HepG2 (cell line): ENCODE data around the gene DNPH1. TPM values are rescaled to one million over a fixed set of nuclear protein-coding genes. Genes with fewer than 3 reads are reported as not detected.
A peak's percentile ranks its signal among the peaks of the same experiment; 100 is the strongest.

Source experiments
- ARNT2 ChIP-seq: sonication (generic); formaldehyde crosslinking; IDR thresholded peaks from 2 replicates; pipeline ENCODE4 v1.8.0; 2022; ENCODE audit warnings: mild to moderate bottlenecking, low read depth, missing genetic modification reagents, moderate library complexity
- HMGXB4 ChIP-seq, 2 experiments: sonication (generic) in 1 of 2; formaldehyde crosslinking in 1 of 2; IDR thresholded peaks; 2 replicates each; pipeline versions ENCODE4 v1.4.0 to v1.6.1; 2018 to 2020; ENCODE audit warnings: missing genetic modification reagents in 2 of 2, borderline replicate concordance in 1 of 2, low read depth in 1 of 2, mild to moderate bottlenecking in 1 of 2, missing biosample characterization in 1 of 2
- MIER2 ChIP-seq: IDR thresholded peaks from 2 replicates; pipeline ENCODE4 v1.6.1; 2016; ENCODE audit warnings: missing biosample characterization, missing genetic modification reagents
- RAD21 ChIP-seq: fragments of 450-650 bp; formaldehyde crosslinking; IDR thresholded peaks from 2 replicates; pipeline ENCODE4 v1.5.0; 2020; ENCODE audit warnings: mild to moderate bottlenecking
- SMYD3 ChIP-seq: sonication (generic); formaldehyde crosslinking; IDR thresholded peaks from 2 replicates; pipeline ENCODE4 v1.8.1; 2023; ENCODE audit warnings: mild to moderate bottlenecking, missing genetic modification reagents
- TFDP2 ChIP-seq: sonication (generic); formaldehyde crosslinking; IDR thresholded peaks from 2 replicates; pipeline ENCODE4 v1.4.0; 2020; ENCODE audit warnings: missing genetic modification reagents
- ZFP37 ChIP-seq: sonication (generic); formaldehyde crosslinking; IDR thresholded peaks from 2 replicates; pipeline ENCODE4 v1.4.0; 2020; ENCODE audit warnings: missing genetic modification reagents, borderline replicate concordance
- ZFP91 ChIP-seq: sonication (generic); formaldehyde crosslinking; IDR thresholded peaks from 2 replicates; pipeline ENCODE4 v1.9.0; 2022; ENCODE audit warnings: missing genetic modification reagents, mild to moderate bottlenecking, borderline replicate concordance
- ZNF276 ChIP-seq: sonication (generic); formaldehyde crosslinking; IDR thresholded peaks from 2 replicates; pipeline ENCODE4 v1.4.0; 2020; ENCODE audit warnings: mild to moderate bottlenecking, low read depth, missing genetic modification reagents
- ZNF609 ChIP-seq: sonication (generic); formaldehyde crosslinking; IDR thresholded peaks from 2 replicates; pipeline ENCODE4 v1.4.0; 2020; ENCODE audit warnings: mild to moderate bottlenecking, missing genetic modification reagents, borderline replicate concordance
- ZNF639 ChIP-seq: conservative IDR thresholded peaks from 2 replicates; pipeline ENCODE4 v1.6.1; 2018; ENCODE audit warnings: missing genetic modification reagents
- ZNF674 ChIP-seq: sonication (generic); formaldehyde crosslinking; IDR thresholded peaks from 2 replicates; pipeline ENCODE4 v1.5.0; 2020; ENCODE audit warnings: low read depth, mild to moderate bottlenecking, missing genetic modification reagents
- ZNF883 ChIP-seq: sonication (generic); formaldehyde crosslinking; IDR thresholded peaks from 2 replicates; pipeline ENCODE4 v1.5.1; 2020; ENCODE audit warnings: mild to moderate bottlenecking, missing genetic modification reagents; ENCODE audit errors: not compliant biosample characterization
- polyA plus RNA-seq, 8 experiments: library from polyadenylated mRNA; depleted of rRNA in 3 of 8; stranded (reverse) in 7 of 8; unstranded in 1 of 8; fragments of >200 nt; fragmentation: Illumina TruSeq in 4 of 8; extraction: Trizol in 4 of 8; gene quantifications; 2 replicates each; pipeline versions ENCODE4 v1.2.1 to v1.2.3, GENCODE V29; 2011 to 2016; ENCODE audit warnings: low read depth in 4 of 8, missing spikeins in 1 of 8, mixed read lengths in 1 of 8; ENCODE audit not compliant: insufficient read depth in 1 of 8
- total RNA-seq, 5 experiments: library from RNA; depleted of rRNA; stranded (reverse); fragments of >200 nt; fragmentation: Illumina TruSeq; extraction: Trizol; gene quantifications; 2 replicates each; pipeline ENCODE4 v1.2.3, GENCODE V29; 2016; ENCODE audit warnings: low read depth in 1 of 5

The DNPH1 gene
- total and polyA plus RNA-seq, 2 of the 13 experiments (the other 11 are each of a cell fraction or from before 2014, with no cell fraction given): 56.5 to 75.1 TPM

- TF ChIP-seq ZNF276 (CRISPR knock-in tag): 0 out of 2 replicates have a peak, but pooled peaks have one; percentile 69
- TF ChIP-seq ZNF609: peak; percentile 67; the same call in 1 of the 2 replicates
- TF ChIP-seq TFDP2: peak; percentile 47; the same call in 1 of the 2 replicates
- peak; percentile 86; the same call in 1 of the 2 replicates for TF ChIP-seq ARNT2 (CRISPR knock-in tag)
- peak; percentile 47 for TF ChIP-seq ZNF883 (CRISPR knock-in tag)
- TF ChIP-seq ZNF639 (CRISPR knock-in tag): 0 out of 2 replicates have a peak, but pooled peaks have one; percentile 49
- TF ChIP-seq ZNF674 (CRISPR knock-in tag): 0 out of 2 replicates have a peak, but pooled peaks have one; percentile 15
- no peak for TF ChIP-seq ZFP37 (CRISPR knock-in tag)
- peak; percentile 100 for TF ChIP-seq RAD21
- peak; percentile 60; the same call in 1 of the 2 replicates for TF ChIP-seq MIER2 (CRISPR knock-in tag)
- TF ChIP-seq ZFP91 (CRISPR knock-in tag): peak; percentile 67
- TF ChIP-seq HMGXB4 (CRISPR knock-in tag; IDR thresholded peaks at IDR 0.05; ENCODE audit: borderline replicate concordance in 1 of 2, low read depth in 1 of 2): peak; percentile 89 to 95
- TF ChIP-seq SMYD3 (CRISPR knock-in tag): peak; percentile 39; the same call in 1 of the 2 replicates
These were observed 34.3 kb upstream of the DNPH1 start (continued) for GRCh38 chr6:43263314-43264178.
